Heart left ventricle (tissue), 16 donors: Measurements from ENCODE around the gene PGS1. TPM values are rescaled to one million over a fixed set of nuclear protein-coding genes. Genes with fewer than 3 reads are reported as not detected.
A peak's percentile ranks its signal among the peaks of the same experiment; 100 is the strongest.

Experiments
- ATAC-seq, 4 donors: fragments of 200-7000 bp; cut with Tn5 transposase; one replicate each; pipeline ENCODE4 v1.9.1; 2020 to 2022; ENCODE audit warnings: moderate library complexity in 4 of 4, mild to moderate bottlenecking in 3 of 4, moderate number of reproducible peaks in 1 of 4
- DNase-seq, 5 donors: peaks; one replicate each; pipeline ENCODE4 v3.0.0-alpha.2; 2020
- H3K27ac ChIP-seq, 12 donors: fragments of 200-600 bp; sonication (generic) in 4 of 12; one replicate each; pipeline versions ENCODE4 v1.5.0 to v1.8.0; 2016 to 2022; ENCODE audit warnings: mild to moderate bottlenecking in 2 of 12
- H3K27me3 ChIP-seq, 9 donors: fragments of 200-600 bp; sonication (generic) in 2 of 9; one replicate each; pipeline versions ENCODE4 v1.5.1 to v1.8.0; 2016 to 2022; ENCODE audit warnings: mild to moderate bottlenecking in 3 of 9
- H3K36me3 ChIP-seq, 9 donors: fragments of 200-600 bp; sonication (generic) in 2 of 9; one replicate each; pipeline versions ENCODE4 v1.5.0 to v1.8.0; 2018 to 2022; ENCODE audit warnings: mild to moderate bottlenecking in 2 of 9
- H3K4me1 ChIP-seq, 12 donors: fragments of 200-600 bp; sonication (generic) in 4 of 12; one replicate each; pipeline versions ENCODE4 v1.5.0 to v1.8.0; 2016 to 2022; ENCODE audit warnings: mild to moderate bottlenecking in 3 of 12
- H3K4me3 ChIP-seq, 12 donors: fragments of 200-600 bp; sonication (generic) in 4 of 12; one replicate each; pipeline versions ENCODE4 v1.5.0 to v1.8.0; 2017 to 2022; ENCODE audit warnings: mild to moderate bottlenecking in 9 of 12, moderate library complexity in 4 of 12
- H3K9me3 ChIP-seq, 12 donors: fragments of 200-600 bp; sonication (generic) in 4 of 12; one replicate each; pipeline versions ENCODE4 v1.5.0 to v1.8.0; 2016 to 2022; ENCODE audit warnings: mild to moderate bottlenecking in 1 of 12
- POLR2A ChIP-seq, 2 donors: fragments of 450-650 bp; IDR thresholded peaks; one replicate each; pipeline ENCODE4 v1.6.1; 2017; ENCODE audit warnings: antibody characterized with exemption in 2 of 2, mild to moderate bottlenecking in 2 of 2, moderate library complexity in 2 of 2
- WGBS, 4 donors: extraction: QIAGEN DNeasy Blood & Tissue Kit in 2 of 4; methylation state at CpG; one replicate each; pipeline versions ENCODE4 v1.1.5 to v1.1.7; 2013 to 2018; 5-methylcytosine and 5-hydroxymethylcytosine counted together
- intact Hi-C, 10 donors: fragments of 100-400 bp; cut with DNase I; formaldehyde crosslinking; loops; one replicate each; pipeline versions ENCODE4 v1.11.1 to v1.14.2; 2022
- polyA plus RNA-seq, 2 donors: library from polyadenylated mRNA; stranded (reverse); fragments of 200-250 nt; gene quantifications; one replicate each; pipeline ENCODE4 v1.2.3, GENCODE V29; 2013
- total RNA-seq, 9 donors: library from RNA; depleted of rRNA in 2 of 9; stranded (reverse); fragments of >200 nt in 2 of 9; fragmentation: NEBNext Ultra II Directional in 3 of 9; extraction: Animal tissue kit (Norgen Biotek cat#: 25700) in 3 of 9; gene quantifications; one replicate each; pipeline versions ENCODE4 v1.1.0 to v1.2.4, GENCODE V29; 2016 to 2023
- TF ChIP-seq, protein P1 (sequence below), 12 donors: fragments of 200-600 bp; sonication (generic) in 4 of 12; IDR thresholded peaks; one replicate each; pipeline versions ENCODE4 v1.5.0 to v1.8.0; 2018 to 2022; ENCODE audit warnings: antibody characterized with exemption in 12 of 12, mild to moderate bottlenecking in 5 of 12
- donor health status: ischemic (EF 13 %, LVEDD 7.1; RV severe dilation, severe dysfunction).
- donor health status: healthy with polysubstance abuse.
- donor health status: DM: no; HTN: yes; CAD: no.
- donor health status: DM: no; HTN: no; CAD: no.
- donor health status: ischemic (EF 25% LVEDD 6.9; RV normal size, moderate dysfunction).
- donor health status: ischemic (EF 25% LVEDD 5.7; RV mildly dilated, moderate dysfunction).
- donor health status: healthy.
- donor health status: DM: yes; HTN: yes; CAD: no.
- donor health status: ischemic (EF 35%, LVEDD 5.7; RV mildly dilated, moderate dysfunction).
- donor health status: nonischemic (EF 11% LVEDD 7.7; RV severe dilation, severe dysfunction).
- donor health status: DM: yes; HTN: yes; CAD: no.
- donor health status: PGD.
- donor health status: ischemic (EF 29% LVEDD 5.4; RV normal size, mild dysfunction).
- donor health status: nonischemic (EF 23%, LVEDD 6.1; RV moderate dilation, normal function).

PGS1 gene
- total and polyA plus RNA-seq, 11 donors = 11.9 to 32.8 (median 17.3) TPM

DNA sequence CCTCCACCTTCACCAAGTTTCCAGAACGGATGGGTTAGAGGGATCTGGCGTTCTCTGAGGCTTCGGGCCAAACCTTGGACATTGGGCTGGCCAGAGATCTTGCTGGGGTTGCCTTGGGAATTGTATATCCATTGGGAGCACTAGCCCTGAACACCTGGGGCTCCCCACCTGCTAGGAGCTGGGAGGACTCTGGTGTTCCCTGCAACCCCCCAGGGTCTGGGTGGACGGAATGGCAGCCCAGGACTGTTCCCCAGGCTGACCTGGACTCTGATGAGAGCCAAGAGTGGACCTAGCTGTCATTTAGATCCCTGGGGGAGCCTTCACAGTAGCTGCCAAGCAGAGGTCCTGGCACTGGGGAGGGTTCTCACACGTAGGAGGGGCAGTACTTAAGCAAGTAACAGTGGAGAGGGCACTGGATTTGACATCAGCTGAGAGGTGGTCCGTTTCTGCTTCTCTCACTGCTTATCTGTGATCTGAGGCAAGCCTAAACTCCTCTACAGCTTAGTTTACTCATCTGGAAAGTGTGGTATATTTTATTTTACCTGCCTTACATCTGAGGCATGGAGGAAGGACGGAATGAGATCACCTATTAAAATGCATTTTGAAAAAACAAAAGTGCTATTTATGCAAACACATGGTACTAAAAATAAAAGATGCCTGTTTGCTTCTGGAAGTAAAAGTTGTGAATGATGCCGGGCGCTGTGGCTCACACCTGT, 30.2 kb upstream of the PGS1 start:
- H3K4me1 ChIP-seq = peaks cover 18 to 70% (median 43%) of the 10 kb centered on the region in 12 donors
- no peak overlapping the region for H3K4me3 ChIP-seq
- ATAC-seq (no peak), DNase-seq (no peak)
- H3K9me3 ChIP-seq = no peaks in the 10 kb centered on the region
- 80 to 83% (median 81%) methylated on average over 9 of the region's 9 CpGs for WGBS, 4 donors
- intact Hi-C loops = loop anchor here in 1 of 10 donors (10.0 kb wide), 1 partner anchor 53 kb away; no protein-coding TSS in a partner anchor
- no peaks in the 10 kb centered on the region for H3K27me3 ChIP-seq
- H3K36me3 ChIP-seq = no peaks in the 10 kb centered on the region
- TF ChIP-seq, protein P1, sequence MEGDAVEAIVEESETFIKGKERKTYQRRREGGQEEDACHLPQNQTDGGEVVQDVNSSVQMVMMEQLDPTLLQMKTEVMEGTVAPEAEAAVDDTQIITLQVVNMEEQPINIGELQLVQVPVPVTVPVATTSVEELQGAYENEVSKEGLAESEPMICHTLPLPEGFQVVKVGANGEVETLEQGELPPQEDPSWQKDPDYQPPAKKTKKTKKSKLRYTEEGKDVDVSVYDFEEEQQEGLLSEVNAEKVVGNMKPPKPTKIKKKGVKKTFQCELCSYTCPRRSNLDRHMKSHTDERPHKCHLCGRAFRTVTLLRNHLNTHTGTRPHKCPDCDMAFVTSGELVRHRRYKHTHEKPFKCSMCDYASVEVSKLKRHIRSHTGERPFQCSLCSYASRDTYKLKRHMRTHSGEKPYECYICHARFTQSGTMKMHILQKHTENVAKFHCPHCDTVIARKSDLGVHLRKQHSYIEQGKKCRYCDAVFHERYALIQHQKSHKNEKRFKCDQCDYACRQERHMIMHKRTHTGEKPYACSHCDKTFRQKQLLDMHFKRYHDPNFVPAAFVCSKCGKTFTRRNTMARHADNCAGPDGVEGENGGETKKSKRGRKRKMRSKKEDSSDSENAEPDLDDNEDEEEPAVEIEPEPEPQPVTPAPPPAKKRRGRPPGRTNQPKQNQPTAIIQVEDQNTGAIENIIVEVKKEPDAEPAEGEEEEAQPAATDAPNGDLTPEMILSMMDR (IDR thresholded peaks at IDR 0.05) = no peak
- TF ChIP-seq POLR2A (IDR thresholded peaks at IDR 0.05) = no peak
- no peak overlapping the region for H3K27ac ChIP-seq

DNA sequence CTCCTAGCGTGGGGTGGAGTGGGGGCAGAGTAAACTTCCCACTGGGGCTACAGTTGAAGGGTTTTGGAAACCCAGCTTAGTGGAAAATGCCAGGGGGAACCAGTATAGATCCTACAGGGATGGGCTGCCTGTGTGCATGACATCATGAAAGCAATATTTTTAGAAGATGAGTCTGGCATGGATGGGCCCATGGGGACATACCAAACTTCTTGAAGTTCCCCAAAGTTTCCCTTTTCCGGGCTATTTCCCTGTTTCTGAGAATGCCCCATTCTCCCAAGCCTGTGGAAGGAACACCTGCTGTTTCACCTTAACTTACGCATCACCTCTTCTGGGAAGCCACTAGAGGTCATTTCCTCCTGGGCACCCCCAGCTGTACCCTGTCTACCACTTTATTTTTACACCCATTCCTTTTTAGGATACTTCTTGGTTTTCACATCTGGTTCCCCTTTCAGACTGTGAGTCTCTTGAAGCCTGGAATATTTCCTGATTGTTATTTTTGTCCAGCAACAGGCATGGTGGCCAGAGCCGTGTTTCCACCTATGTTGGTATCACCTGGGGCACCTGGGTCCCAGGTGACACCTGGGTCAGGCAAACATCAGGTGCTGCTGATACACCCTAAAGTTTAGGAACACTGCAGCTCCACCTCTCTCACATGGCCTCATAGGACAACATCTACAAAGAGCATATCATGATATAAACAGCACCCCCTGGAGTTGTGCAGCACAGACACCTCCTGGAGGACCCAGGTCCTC, 28.4 kb upstream of the PGS1 start:
- intact Hi-C loops = loop anchor here in 1 of 10 donors (10.0 kb wide), 1 partner anchor 55 kb away; no protein-coding TSS in a partner anchor
- TF ChIP-seq POLR2A (IDR thresholded peaks at IDR 0.05) = no peak
- TF ChIP-seq, protein P1 (IDR thresholded peaks at IDR 0.05) = no peak
- Histone ChIP-seq H3K27ac (peak overlapping the region in 2 of 12 donors; percentile 93 to 100), H3K9me3 (no peaks in the 10 kb centered on the region), H3K4me1 (peaks cover 14 to 70% (median 37%) of the 10 kb centered on the region in 12 donors), H3K27me3 (no peaks in the 10 kb centered on the region), H3K4me3 (no peak overlapping the region), H3K36me3 (no peaks in the 10 kb centered on the region)
- WGBS, 4 donors = 72 to 81% (median 78%) methylated on average over 4 of the region's 4 CpGs
- DNase-seq = no peak
- ATAC-seq = no peak

DNA sequence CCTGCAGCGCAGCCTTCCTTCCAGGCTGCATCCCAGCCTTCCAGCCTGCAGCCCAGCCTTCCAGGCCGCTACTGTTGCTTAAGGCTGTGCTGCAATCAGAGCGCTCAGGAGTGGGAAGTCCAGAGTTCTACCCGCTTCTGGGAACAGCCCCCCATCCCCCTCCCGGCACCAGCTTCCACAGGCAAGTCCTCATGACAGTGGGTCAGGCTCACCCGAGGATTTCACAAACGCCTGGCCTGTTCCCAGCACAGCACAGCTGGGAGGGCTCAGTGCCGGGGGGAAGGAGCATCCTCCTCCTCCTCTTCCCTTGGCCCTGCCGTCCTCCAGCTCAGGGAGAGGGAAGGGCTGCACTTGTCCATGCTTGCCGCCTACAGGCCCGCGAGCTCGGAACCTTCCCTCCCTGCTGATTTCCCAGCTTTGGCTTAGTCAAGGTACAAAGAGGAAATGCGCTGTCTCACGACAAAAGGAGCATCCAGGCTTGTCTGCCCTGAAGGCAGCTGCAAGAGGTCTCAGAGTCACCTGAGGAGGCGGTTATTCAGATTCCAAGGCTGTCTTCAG, 26.9 kb upstream of the PGS1 start:
- H3K36me3 ChIP-seq = peaks cover 0 to 15% (median 3%) of the 10 kb centered on the region in 9 donors
- 42 to 58% (median 48%) methylated on average over 16 of the region's 16 CpGs for WGBS, 4 donors
- ATAC-seq (peak; percentile 69 to 80 (median 77)), DNase-seq (peak; percentile 89 to 97 (median 94))
- intact Hi-C loops = no loop called here
- H3K4me3 ChIP-seq = peak overlapping the region in 1 of 12 donors; percentile 59
- TF ChIP-seq, protein P1 (IDR thresholded peaks at IDR 0.05) = peak in 2 of 12 donors; percentile 4 to 20
- no peak for TF ChIP-seq POLR2A (IDR thresholded peaks at IDR 0.05)
- H3K4me1 ChIP-seq = peaks cover 14 to 78% (median 41%) of the 10 kb centered on the region in 12 donors
- peak overlapping the region; percentile 39 to 100 (median 90) for H3K27ac ChIP-seq
- H3K27me3 ChIP-seq = no peaks in the 10 kb centered on the region
- no peaks in the 10 kb centered on the region for H3K9me3 ChIP-seq

DNA sequence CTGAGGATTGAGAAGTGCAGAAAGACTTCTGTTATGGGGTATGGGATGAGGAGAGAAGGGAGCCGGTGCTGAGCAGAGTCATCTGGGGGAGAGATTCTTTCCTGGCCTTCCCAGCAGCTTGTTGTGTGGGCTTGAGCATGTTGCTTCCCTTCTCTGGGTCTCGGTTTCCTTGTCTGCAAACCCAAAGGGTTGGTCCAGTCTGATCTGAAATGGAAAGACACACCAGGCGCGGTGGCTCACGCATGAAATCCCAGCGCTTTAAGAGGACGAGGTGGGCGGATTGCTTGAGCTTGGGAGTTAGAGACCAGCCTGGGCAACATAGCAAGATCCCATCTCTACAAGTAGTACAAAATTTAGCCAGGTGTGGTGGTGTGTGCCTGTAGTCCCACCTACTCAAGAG, 24.6 kb upstream of the PGS1 start:
- Histone ChIP-seq H3K4me3 (peak overlapping the region in 4 of 12 donors; percentile 45 to 62 (median 58)), H3K36me3 (peaks cover 0 to 38% (median 16%) of the 10 kb centered on the region in 9 donors), H3K27ac (peak overlapping the region in 11 of 12 donors; percentile 66 to 100 (median 91)), H3K27me3 (no peaks in the 10 kb centered on the region), H3K4me1 (peaks cover 14 to 93% (median 61%) of the 10 kb centered on the region in 12 donors), H3K9me3 (no peaks in the 10 kb centered on the region)
- DNase-seq (no peak), ATAC-seq (no peak)
- WGBS, 4 donors = 92 to 96% (median 93%) methylated on average over 8 of the region's 8 CpGs
- TF ChIP-seq, protein P1 (IDR thresholded peaks at IDR 0.05) = no peak
- TF ChIP-seq POLR2A (IDR thresholded peaks at IDR 0.05) = no peak
- intact Hi-C loops = no loop called here
